Measurements from ENCODE around the gene CCDC88A. TPM values are rescaled to one million over a fixed set of nuclear protein-coding genes. Genes with fewer than 3 reads are reported as not detected.
"Not testable (repeated sequence)": the region's sequence is repeated elsewhere in the genome, so short reads cannot be mapped to it uniquely, and the experiment has no call there.

The CCDC88A gene
- total and polyA plus RNA-seq, 2 experiments from 2014 or later: 30.4 to 32.4 TPM

DNA sequence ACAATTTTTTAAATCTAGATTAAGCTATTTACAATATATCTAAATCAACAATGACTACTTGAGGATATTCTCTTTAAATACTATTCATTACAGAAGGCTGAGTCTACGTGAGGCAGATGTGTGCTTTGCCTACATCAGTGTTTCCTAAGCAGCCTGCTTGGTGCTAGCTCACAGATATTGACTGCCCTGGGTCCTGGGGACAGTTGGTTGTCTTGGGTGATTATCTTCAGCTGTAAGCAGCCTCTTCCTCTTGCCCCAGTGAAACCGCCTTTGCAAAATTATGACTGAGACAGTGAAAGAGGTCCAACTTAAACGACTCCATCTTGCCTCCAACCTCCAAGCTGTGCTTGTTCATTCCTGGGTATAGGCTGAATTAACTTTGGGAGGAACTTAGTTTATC is 39.6 kb upstream of the CCDC88A start:
- Histone ChIP-seq H3K9me2 (ENCODE audit: insufficient read depth) (no peaks in the 10 kb centered on the region), H3K4me1 (ENCODE audit: insufficient read depth) (no peaks in the 10 kb centered on the region), H3F3A (ENCODE audit: insufficient read depth) (no peaks in the 10 kb centered on the region), H3K4me2 (ENCODE audit: unreplicated experiment) (no peak overlapping the region), H3K9ac (no peak overlapping the region), H3K79me2 (ENCODE audit: insufficient read depth) (no peaks in the 10 kb centered on the region), H3K27me3 (replicated peaks; ENCODE audit: insufficient read depth) (no peaks in the 10 kb centered on the region), H3K9me3 (ENCODE audit: low read depth) (no peaks in the 10 kb centered on the region), H3K27ac (no peak overlapping the region), H3K4me3 (no peak overlapping the region), H4K20me1 (ENCODE audit: insufficient read depth) (no peaks in the 10 kb centered on the region), H2AFZ (no peak overlapping the region), H3K36me3 (ENCODE audit: low read depth) (no peaks in the 10 kb centered on the region)
- in situ Hi-C loops (cut with MboI): no loop called here
- no peak for TF ChIP-seq EZH2 (IDR thresholded peaks at IDR 0.05; ENCODE audit: insufficient read depth, poor library complexity, severe bottlenecking)
- no peak for TF ChIP-seq EZH2phosphoT487 (IDR thresholded peaks at IDR 0.05; ENCODE audit: insufficient read depth, low read depth)
- no peak for DNase-seq
- 67 to 69% methylated on average over 3 of the region's 3 CpGs for WGBS, 2 experiments (ENCODE audit: low coverage in 1 of 2, low lambda C conversion rate in 2 of 2, missing lambda C conversion rate in 2 of 2)

DNA sequence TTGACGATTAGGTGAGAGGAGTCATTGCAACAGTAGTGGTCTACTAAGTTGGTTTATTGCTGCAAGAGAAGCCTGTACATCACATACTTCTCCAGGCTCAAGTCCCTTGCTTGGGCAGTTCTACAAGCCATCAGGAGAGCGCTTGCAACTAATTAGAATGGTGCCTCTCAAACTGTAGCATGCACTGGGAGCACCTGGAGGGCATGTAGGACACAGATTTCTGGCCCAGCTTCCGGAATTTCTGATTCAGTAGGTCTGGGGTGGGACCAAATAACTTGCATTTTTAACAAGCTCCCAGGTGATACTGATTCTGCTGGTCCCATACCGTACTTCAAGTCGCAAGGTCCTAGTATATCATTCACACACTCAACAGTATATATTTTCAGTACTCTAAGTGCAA is 34.5 kb upstream of the CCDC88A start:
- no peaks in the 10 kb centered on the region for H3K4me1 ChIP-seq (ENCODE audit: insufficient read depth)
- H3K9ac ChIP-seq: no peak overlapping the region
- in situ Hi-C loops (cut with MboI): no loop called here
- H3K9me2 ChIP-seq (ENCODE audit: insufficient read depth): no peaks in the 10 kb centered on the region
- DNase-seq: no peak
- H3F3A ChIP-seq (ENCODE audit: insufficient read depth): no peaks in the 10 kb centered on the region
- H3K4me2 ChIP-seq (ENCODE audit: unreplicated experiment): no peak overlapping the region
- H3K9me3 ChIP-seq (ENCODE audit: low read depth): no peaks in the 10 kb centered on the region
- no peak overlapping the region for H3K27ac ChIP-seq
- H3K4me3 ChIP-seq: no peak overlapping the region
- no peak for TF ChIP-seq EZH2 (IDR thresholded peaks at IDR 0.05; ENCODE audit: insufficient read depth, poor library complexity, severe bottlenecking)
- TF ChIP-seq EZH2phosphoT487 (IDR thresholded peaks at IDR 0.05; ENCODE audit: insufficient read depth, low read depth): no peak
- no peaks in the 10 kb centered on the region for H3K27me3 ChIP-seq (replicated peaks; ENCODE audit: insufficient read depth)
- WGBS, 2 experiments (ENCODE audit: low coverage in 1 of 2, low lambda C conversion rate in 2 of 2, missing lambda C conversion rate in 2 of 2): 60% methylated on average over 5 of the region's 5 CpGs
- H2AFZ ChIP-seq: no peak overlapping the region
- H4K20me1 ChIP-seq (ENCODE audit: insufficient read depth): no peaks in the 10 kb centered on the region
- no peaks in the 10 kb centered on the region for H3K79me2 ChIP-seq (ENCODE audit: insufficient read depth)
- H3K36me3 ChIP-seq (ENCODE audit: low read depth): no peaks in the 10 kb centered on the region

DNA sequence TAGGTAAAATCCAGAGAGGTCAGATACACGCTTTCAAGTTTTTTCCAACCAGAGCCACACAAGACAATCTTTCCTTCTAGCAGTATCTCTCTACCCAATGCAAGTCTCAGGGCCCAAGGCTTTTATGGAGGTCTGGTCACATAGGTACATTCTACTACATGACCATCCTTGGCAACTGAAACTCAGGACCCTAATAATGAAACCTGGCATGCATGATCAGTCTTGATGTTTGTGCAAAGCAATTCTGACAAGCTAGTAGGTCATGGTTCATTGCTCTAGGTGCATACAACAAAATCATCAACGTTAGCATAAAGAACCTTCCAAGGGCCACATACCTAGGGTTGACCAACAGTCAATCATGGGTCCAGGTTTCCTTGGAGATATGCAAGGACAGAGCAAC is 33.2 kb upstream of the CCDC88A start:
- Histone ChIP-seq H3K9me3 (ENCODE audit: low read depth) (no peaks in the 10 kb centered on the region), H3K9ac (no peak overlapping the region), H3F3A (ENCODE audit: insufficient read depth) (no peaks in the 10 kb centered on the region), H4K20me1 (ENCODE audit: insufficient read depth) (no peaks in the 10 kb centered on the region), H3K9me2 (ENCODE audit: insufficient read depth) (no peaks in the 10 kb centered on the region), H3K4me2 (ENCODE audit: unreplicated experiment) (no peak overlapping the region), H3K79me2 (ENCODE audit: insufficient read depth) (no peaks in the 10 kb centered on the region), H2AFZ (no peak overlapping the region), H3K27ac (no peak overlapping the region), H3K27me3 (replicated peaks; ENCODE audit: insufficient read depth) (no peaks in the 10 kb centered on the region), H3K4me1 (ENCODE audit: insufficient read depth) (no peaks in the 10 kb centered on the region), H3K36me3 (ENCODE audit: low read depth) (no peaks in the 10 kb centered on the region), H3K4me3 (no peak overlapping the region)
- in situ Hi-C loops (cut with MboI): no loop called here
- DNase-seq: no peak
- WGBS, 2 experiments (ENCODE audit: low coverage in 1 of 2, low lambda C conversion rate in 2 of 2, missing lambda C conversion rate in 2 of 2): 36 to 38% methylated on average over 2 of the region's 2 CpGs
- TF ChIP-seq EZH2phosphoT487 (IDR thresholded peaks at IDR 0.05; ENCODE audit: insufficient read depth, low read depth): no peak
- no peak for TF ChIP-seq EZH2 (IDR thresholded peaks at IDR 0.05; ENCODE audit: insufficient read depth, poor library complexity, severe bottlenecking)

DNA sequence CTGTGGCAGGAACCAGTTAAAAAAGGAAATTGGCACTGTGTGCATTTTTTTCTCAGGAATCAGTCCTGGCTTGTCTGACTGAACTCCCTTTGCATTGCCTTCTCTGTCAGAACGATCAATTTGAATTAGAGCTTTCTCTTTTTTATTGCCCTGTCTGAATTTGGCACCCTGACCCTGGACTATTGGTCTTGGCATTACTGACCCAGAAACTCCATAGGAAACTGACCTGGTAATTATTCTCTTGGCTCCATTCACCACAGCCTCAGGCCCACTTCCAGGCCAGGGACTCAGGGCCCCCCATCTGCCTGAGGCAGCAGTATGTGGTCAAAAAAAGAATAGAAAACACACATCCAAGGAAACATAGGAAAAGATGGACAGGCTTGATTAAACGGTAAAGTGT is 32.0 kb upstream of the CCDC88A start:
- Histone ChIP-seq H3F3A (ENCODE audit: insufficient read depth) (no peaks in the 10 kb centered on the region), H3K4me1 (ENCODE audit: insufficient read depth) (no peaks in the 10 kb centered on the region), H4K20me1 (ENCODE audit: insufficient read depth) (no peaks in the 10 kb centered on the region), H3K27ac (no peak overlapping the region), H3K79me2 (ENCODE audit: insufficient read depth) (no peaks in the 10 kb centered on the region), H3K4me2 (ENCODE audit: unreplicated experiment) (no peak overlapping the region), H3K9me3 (ENCODE audit: low read depth) (no peaks in the 10 kb centered on the region), H3K36me3 (ENCODE audit: low read depth) (no peaks in the 10 kb centered on the region), H3K4me3 (no peak overlapping the region), H3K9me2 (ENCODE audit: insufficient read depth) (no peaks in the 10 kb centered on the region), H3K27me3 (replicated peaks; ENCODE audit: insufficient read depth) (no peaks in the 10 kb centered on the region), H2AFZ (no peak overlapping the region), H3K9ac (no peak overlapping the region)
- TF ChIP-seq EZH2phosphoT487 (IDR thresholded peaks at IDR 0.05; ENCODE audit: insufficient read depth, low read depth) (no peak), EZH2 (IDR thresholded peaks at IDR 0.05; ENCODE audit: insufficient read depth, poor library complexity, severe bottlenecking) (no peak)
- in situ Hi-C loops (cut with MboI): no loop called here
- WGBS, 2 experiments (ENCODE audit: low coverage in 1 of 2, low lambda C conversion rate in 2 of 2, missing lambda C conversion rate in 2 of 2): 48% methylated on average over 2 of the region's 2 CpGs
- no peak for DNase-seq

DNA sequence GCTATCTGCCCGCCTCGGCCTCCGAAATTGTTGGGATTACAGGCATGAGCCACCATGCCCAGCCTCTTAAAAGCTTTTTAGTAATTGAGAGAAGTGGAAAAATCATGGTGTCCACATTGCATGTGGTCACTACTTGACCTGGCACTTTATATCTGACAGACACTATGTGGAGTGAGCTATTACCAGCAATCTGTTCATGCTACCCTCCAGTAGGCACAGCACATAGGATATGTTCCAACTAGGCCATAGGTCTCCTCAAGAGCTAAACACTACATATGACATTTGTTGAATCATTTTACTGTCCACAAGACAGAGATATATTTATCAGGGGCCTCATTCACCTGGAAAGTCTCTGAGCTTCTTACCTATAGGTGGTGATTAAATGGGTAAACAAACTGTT is 30.4 kb upstream of the CCDC88A start:
- in situ Hi-C loops (cut with MboI); H3K4me1 ChIP-seq (ENCODE audit: insufficient read depth); H3K27me3 ChIP-seq (replicated peaks; ENCODE audit: insufficient read depth); H3K4me2 ChIP-seq (ENCODE audit: unreplicated experiment); H4K20me1 ChIP-seq (ENCODE audit: insufficient read depth); H3K9ac ChIP-seq; H3K36me3 ChIP-seq (ENCODE audit: low read depth); DNase-seq; H3K9me2 ChIP-seq (ENCODE audit: insufficient read depth); H3K27ac ChIP-seq; H3F3A ChIP-seq (ENCODE audit: insufficient read depth); H3K4me3 ChIP-seq; H2AFZ ChIP-seq; H3K79me2 ChIP-seq (ENCODE audit: insufficient read depth); H3K9me3 ChIP-seq (ENCODE audit: low read depth): not testable (repeated sequence)
- 95 to 98% methylated on average over 3 of the region's 3 CpGs for WGBS, 2 experiments (ENCODE audit: low coverage in 1 of 2, low lambda C conversion rate in 2 of 2, missing lambda C conversion rate in 2 of 2)

DNA sequence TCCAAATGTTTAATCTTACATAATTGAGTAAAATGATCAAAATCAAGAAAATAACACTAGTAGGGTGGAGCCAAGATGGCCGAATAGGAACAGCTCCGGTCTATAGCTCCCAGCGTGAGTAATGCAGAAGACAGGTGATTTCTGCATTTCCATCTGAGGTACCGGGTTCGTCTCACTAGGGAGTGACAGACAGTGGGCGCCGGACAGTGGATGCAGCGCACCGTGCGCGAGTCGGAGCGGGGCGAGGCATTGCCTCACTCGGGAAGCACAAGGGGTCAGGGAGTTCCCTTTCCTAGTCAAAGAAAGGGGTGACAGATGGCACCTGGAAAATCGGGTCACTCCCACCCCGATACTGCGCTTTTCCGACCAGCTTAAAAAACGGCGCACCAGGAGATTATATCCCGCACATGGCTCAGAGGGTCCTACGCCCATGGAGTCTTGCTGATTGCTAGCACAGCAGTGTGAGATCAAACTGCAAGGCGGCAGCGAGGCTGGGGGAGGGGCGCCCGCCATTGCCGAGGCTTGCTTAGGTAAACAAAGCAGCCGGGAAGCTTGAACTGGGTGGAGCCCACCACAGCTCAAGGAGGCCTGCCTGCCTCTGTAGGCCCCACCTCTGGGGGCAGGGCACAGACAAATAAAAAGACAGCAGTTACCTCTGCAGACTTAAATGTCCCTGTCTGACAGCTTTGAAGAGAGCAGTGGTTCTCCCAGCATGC is 22.5 kb upstream of the CCDC88A start:
- H3K27me3 ChIP-seq (replicated peaks; ENCODE audit: insufficient read depth); H3K9me2 ChIP-seq (ENCODE audit: insufficient read depth); H3K9me3 ChIP-seq (ENCODE audit: low read depth); H3K4me1 ChIP-seq (ENCODE audit: insufficient read depth); DNase-seq; H3K36me3 ChIP-seq (ENCODE audit: low read depth); H3K9ac ChIP-seq; H3K79me2 ChIP-seq (ENCODE audit: insufficient read depth); H3K4me2 ChIP-seq (ENCODE audit: unreplicated experiment); H3F3A ChIP-seq (ENCODE audit: insufficient read depth); H4K20me1 ChIP-seq (ENCODE audit: insufficient read depth); H3K4me3 ChIP-seq; in situ Hi-C loops (cut with MboI); H2AFZ ChIP-seq; H3K27ac ChIP-seq: not testable (repeated sequence)
- 86 to 91% methylated on average over 18 to 29 of the region's 29 CpGs for WGBS, 2 experiments (ENCODE audit: low coverage in 1 of 2, low lambda C conversion rate in 2 of 2, missing lambda C conversion rate in 2 of 2)
